ENCODE data around the gene DALRD3.

- no peak for TF ChIP-seq RAD21 (conservative IDR thresholded peaks at IDR 0.05 in 1 of 2, IDR thresholded peaks at IDR 0.05 in 1 of 2)
- no peak for TF ChIP-seq MAX (IDR thresholded peaks at IDR 0.05)
- TF ChIP-seq PHF8 (IDR thresholded peaks at IDR 0.05; ENCODE audit: borderline replicate concordance, low read depth) = no peak
Observed at GRCh38 chr3:49022688-49023171, 4.3 kb upstream of the DALRD3 start.
